C4-2B (cell line): Measurements from ENCODE around the gene SOHLH1.

Experiments used
- H3K27ac ChIP-seq: fragments of 450-650 bp; 2 replicates; pipeline ENCODE4 v1.5.1; 2017
- CTCF ChIP-seq: fragments of 450-650 bp; conservative IDR thresholded peaks from 2 replicates; pipeline ENCODE4 v1.5.1; 2017; ENCODE audit warnings: mild to moderate bottlenecking
- ZFX ChIP-seq: fragments of 450-650 bp; IDR thresholded peaks from 2 replicates; pipeline ENCODE4 v1.6.1; 2017

The SOHLH1 gene

GRCh38 chr9:135666534-135667462, 32.5 kb downstream of the SOHLH1 start:
- H3K27ac ChIP-seq = no peak overlapping the region
- no peak for TF ChIP-seq ZFX
- TF ChIP-seq CTCF = no peak

- H3K27ac ChIP-seq = no peak overlapping the region
- no peak for TF ChIP-seq ZFX
- TF ChIP-seq CTCF = no peak
Measured at GRCh38 chr9:135665795-135666189, 33.5 kb downstream of the SOHLH1 start.

- no peak for TF ChIP-seq ZFX
- no peak for TF ChIP-seq CTCF
- H3K27ac ChIP-seq = no peak overlapping the region
Measured at GRCh38 chr9:135664801-135665794, 34.2 kb downstream of the SOHLH1 start.

GRCh38 chr9:135664266-135664665, 35.0 kb downstream of the SOHLH1 start:
- no peak overlapping the region for H3K27ac ChIP-seq
- TF ChIP-seq ZFX (no peak), CTCF (no peak)

- H3K27ac ChIP-seq = no peak overlapping the region
- TF ChIP-seq ZFX (no peak), CTCF (no peak)
Measured at GRCh38 chr9:135663857-135664256, 35.4 kb downstream of the SOHLH1 start.

- H3K27ac ChIP-seq = no peak overlapping the region
Measured at GRCh38 chr9:135663451-135663770, 35.9 kb downstream of the SOHLH1 start.

More at GRCh38 chr9:135663451-135663770, 35.9 kb downstream of the SOHLH1 start:
- TF ChIP-seq ZFX (no peak), CTCF (no peak)
